ENCODE data around the gene TEKTIP1.

DNA sequence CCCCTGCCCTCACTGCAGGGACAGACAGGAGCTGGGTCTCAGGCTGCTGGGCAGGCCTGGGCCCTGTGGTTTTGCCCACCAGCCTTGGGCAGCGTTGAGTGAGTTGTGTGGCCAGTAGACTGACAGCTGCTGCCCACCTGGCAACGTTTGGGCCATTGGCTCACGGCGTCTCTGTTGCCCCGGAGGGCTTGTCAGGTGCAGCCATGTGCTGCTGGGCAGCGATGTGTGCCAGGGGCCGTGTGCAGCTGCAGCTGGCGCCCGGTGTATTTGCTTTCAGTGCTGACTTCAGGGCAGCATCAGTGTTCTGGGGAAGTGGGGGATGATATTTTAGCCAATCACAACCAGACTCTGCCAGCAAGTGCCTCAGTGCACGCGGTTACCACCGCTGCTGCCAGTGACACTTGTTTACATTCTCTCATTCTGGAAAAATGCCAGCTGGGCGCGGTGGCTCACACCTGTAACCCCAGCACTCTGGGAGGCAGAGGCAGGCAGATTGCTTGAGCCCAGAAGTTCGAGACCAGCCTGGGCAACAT lies 22.2 kb upstream of the TEKTIP1 start:
- TF ChIP-seq, protein P1, sequence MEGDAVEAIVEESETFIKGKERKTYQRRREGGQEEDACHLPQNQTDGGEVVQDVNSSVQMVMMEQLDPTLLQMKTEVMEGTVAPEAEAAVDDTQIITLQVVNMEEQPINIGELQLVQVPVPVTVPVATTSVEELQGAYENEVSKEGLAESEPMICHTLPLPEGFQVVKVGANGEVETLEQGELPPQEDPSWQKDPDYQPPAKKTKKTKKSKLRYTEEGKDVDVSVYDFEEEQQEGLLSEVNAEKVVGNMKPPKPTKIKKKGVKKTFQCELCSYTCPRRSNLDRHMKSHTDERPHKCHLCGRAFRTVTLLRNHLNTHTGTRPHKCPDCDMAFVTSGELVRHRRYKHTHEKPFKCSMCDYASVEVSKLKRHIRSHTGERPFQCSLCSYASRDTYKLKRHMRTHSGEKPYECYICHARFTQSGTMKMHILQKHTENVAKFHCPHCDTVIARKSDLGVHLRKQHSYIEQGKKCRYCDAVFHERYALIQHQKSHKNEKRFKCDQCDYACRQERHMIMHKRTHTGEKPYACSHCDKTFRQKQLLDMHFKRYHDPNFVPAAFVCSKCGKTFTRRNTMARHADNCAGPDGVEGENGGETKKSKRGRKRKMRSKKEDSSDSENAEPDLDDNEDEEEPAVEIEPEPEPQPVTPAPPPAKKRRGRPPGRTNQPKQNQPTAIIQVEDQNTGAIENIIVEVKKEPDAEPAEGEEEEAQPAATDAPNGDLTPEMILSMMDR (conservative IDR thresholded peaks at IDR 0.05 in 1 of 2, IDR thresholded peaks at IDR 0.05 in 1 of 2; ENCODE audit: low read depth in 1 of 2, low read length in 2 of 2), result no peak
- TF ChIP-seq EZH2 (IDR thresholded peaks at IDR 0.05; ENCODE audit: low read length, missing control alignments), result no peak
